ENCODE data around the gene HM13.

DNA sequence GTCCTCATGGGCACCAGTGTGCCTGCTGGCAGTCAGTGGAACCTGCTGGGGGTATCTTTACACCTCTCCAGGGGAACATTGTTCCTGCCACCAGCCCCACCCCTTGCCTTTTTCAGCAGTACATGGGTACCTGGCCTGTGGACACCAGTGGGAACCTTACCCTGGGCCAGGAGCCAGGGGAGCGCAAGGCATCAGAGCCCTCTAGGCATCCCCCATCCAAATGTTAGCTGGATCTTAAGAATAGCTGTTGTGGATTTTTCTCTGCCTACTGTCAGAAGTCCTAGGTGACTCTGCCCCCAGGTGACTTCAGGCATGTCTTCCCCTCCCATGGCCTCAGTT, 52.0 kb downstream of the HM13 start:
- no peak for TF ChIP-seq EZH2phosphoT487 (IDR thresholded peaks at IDR 0.05; ENCODE audit: borderline replicate concordance)
- TF ChIP-seq CTCF (conservative IDR thresholded peaks at IDR 0.05; ENCODE audit: low read length), result no peak

Data from Loucy (cell line).